GM18868 (cell line): ENCODE data around the gene SPANXA2.
"Not testable (repeated sequence)": the region's sequence is repeated elsewhere in the genome, so short reads cannot be mapped to it uniquely, and the experiment has no call there.

ENCODE experiments used
- ATAC-seq: cut with Tn5 transposase; IDR thresholded peaks from one replicate; pipeline ENCODE4 v1.9.1; 2021; ENCODE audit warnings: mild to moderate bottlenecking, moderate library complexity; ENCODE audit not compliant: unreplicated experiment

The SPANXA2 gene, protein sequence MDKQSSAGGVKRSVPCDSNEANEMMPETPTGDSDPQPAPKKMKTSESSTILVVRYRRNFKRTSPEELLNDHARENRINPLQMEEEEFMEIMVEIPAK

DNA sequence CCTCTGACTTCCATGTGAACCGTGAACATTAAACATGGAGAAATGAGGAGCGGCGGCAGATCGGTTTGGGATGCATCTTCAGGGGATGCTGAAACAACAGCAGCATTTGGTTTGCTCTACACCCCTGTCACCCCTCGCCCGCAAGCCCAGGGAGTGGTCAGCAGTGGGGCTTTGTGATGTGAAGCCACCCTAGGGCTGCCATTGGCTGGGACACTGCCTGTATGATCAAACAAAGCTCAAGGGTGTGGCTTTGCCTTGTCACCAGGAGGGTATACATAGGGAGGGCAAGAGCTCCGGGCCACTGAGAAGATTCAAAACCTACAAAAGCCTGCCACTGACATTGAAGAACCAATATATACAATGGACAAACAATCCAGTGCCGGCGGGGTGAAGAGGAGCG lies at the start of gene SPANXA2:
Gene SPANXA2 (plus strand): TSS at position 301 of the 400 bp plus-strand sequence. CDS start 60 bp downstream, at position 361.
- not testable (repeated sequence) for ATAC-seq

DNA sequence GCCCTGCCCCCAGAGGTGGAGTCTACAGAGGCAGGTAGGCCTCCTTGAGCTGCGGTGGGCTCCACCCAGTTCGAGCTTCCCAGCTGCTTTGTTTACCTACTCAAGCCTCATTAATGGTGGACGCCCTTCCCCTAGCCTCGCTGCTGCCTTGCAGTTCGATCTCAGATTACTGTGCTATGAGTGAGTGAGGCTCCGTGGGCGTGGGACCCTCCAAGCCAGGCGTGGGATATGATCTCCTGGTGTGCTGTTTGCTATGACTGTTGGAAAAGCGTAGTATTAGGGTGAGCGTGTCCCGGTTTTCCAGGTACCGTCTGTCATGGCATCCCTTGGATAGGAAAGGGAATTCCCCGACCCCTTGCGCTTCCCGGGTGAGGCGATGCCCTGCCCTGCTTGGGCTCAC lies 47.0 kb upstream of the SPANXA2 start:
- ATAC-seq = not testable (repeated sequence)

DNA sequence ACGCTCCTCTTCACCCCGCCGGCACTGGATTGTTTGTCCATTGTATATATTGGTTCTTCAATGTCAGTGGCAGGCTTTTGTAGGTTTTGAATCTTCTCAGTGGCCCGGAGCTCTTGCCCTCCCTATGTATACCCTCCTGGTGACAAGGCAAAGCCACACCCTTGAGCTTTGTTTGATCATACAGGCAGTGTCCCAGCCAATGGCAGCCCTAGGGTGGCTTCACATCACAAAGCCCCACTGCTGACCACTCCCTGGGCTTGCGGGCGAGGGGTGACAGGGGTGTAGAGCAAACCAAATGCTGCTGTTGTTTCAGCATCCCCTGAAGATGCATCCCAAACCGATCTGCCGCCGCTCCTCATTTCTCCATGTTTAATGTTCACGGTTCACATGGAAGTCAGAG lies 4.9 kb upstream of the SPANXA2 start, which contains the start of gene SPANXA1:
Gene SPANXA1 (minus strand): TSS at position 101 of the 400 bp plus-strand sequence. CDS start 60 bp downstream, at position 41.
- not testable (repeated sequence) for ATAC-seq

DNA sequence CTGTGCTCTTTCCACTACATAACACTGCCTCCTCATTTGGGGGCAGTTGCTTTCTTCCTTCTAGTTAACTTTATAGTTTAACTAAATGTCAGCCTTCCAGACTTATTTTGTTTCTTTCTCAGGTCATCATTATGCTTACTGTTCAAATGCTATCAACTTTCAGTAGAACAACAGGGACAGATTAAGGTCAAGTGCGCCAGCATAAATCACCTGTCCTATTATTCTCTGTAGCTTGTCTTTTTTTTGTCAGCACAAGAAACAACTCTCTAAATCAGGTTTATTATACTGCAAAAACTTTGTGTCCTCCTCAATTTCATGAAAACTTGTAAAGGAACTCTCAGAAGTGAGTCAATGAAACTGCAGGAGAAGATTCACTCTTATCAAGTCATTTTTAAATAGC lies 19.6 kb downstream of the SPANXA2 start:
- ATAC-seq = no peak

DNA sequence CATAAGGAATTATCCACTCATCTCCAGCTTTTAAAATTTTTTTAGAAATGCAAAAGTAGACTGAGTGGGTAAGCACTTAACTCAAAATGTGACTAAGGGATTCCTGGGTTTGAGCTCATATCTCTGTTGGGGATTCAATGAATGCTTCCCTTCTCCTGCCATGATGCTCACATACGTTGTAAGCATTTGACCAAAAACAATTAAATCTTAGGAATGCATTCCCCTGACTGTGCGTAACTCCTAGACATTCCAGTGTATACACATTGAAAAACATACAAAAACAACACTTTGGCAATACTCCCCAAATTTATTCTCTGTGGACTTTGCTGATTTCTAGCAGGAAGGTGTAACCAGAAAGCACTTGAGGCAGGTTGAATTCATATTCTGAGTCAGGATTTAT lies 29.8 kb downstream of the SPANXA2 start:
- ATAC-seq = no peak

DNA sequence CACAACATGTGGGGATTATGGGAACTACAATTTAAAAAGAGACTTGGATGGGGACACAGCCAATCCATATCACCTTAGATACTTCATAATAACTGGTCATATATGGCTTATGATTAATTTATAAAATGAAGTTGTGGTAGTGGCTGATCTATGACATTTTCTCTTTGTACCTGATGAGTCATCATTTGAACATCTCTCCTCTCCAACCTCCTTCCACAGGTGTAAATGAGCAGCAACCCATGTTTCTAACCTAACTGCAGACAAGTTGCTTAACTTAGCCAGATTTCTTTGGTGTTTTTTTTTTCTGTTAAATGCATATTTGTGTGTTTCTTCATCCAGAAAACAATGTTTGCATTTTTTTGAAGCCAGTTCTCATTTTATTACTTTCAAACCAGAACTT lies 42.6 kb downstream of the SPANXA2 start:
- ATAC-seq = no peak

DNA sequence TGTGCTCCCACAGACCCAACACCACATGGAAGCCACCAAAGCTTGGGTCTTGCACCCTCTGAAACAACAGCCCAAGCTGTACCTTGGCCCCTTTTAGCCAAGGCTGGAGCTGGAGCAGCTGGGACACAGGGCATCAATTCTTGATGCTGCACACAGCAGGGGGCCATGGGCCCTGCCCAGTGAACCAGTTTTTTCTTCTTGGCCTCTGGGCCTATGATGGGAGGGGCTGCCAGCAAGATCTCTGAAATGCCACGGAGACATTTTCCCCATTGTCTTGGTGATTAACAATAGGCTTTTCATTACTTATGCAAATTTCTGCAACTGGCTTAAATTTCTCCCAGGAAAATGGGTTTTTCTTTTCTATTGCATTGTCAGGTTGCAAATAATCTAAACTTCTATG lies 49.0 kb downstream of the SPANXA2 start:
- ATAC-seq = no peak
